ENCODE measurements around the gene NOCT.

NOCT gene

GRCh38 chr4:139048026-139048425, 32.4 kb downstream of the NOCT start (continued):
- TF ChIP-seq, protein P1, sequence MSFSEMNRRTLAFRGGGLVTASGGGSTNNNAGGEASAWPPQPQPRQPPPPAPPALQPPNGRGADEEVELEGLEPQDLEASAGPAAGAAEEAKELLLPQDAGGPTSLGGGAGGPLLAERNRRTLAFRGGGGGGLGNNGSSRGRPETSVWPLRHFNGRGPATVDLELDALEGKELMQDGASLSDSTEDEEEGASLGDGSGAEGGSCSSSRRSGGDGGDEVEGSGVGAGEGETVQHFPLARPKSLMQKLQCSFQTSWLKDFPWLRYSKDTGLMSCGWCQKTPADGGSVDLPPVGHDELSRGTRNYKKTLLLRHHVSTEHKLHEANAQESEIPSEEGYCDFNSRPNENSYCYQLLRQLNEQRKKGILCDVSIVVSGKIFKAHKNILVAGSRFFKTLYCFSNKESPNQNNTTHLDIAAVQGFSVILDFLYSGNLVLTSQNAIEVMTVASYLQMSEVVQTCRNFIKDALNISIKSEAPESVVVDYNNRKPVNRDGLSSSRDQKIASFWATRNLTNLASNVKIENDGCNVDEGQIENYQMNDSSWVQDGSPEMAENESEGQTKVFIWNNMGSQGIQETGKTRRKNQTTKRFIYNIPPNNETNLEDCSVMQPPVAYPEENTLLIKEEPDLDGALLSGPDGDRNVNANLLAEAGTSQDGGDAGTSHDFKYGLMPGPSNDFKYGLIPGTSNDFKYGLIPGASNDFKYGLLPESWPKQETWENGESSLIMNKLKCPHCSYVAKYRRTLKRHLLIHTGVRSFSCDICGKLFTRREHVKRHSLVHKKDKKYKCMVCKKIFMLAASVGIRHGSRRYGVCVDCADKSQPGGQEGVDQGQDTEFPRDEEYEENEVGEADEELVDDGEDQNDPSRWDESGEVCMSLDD (tag by site-specific recombination; IDR thresholded peaks at IDR 0.05) = no peak
- no peak for TF ChIP-seq ZBTB17 (tag by site-specific recombination; IDR thresholded peaks at IDR 0.05)
- no peak for TF ChIP-seq ZNF670 (tag by site-specific recombination; IDR thresholded peaks at IDR 0.05; ENCODE audit: low read depth)
- TF ChIP-seq PRDM4 (tag by site-specific recombination; IDR thresholded peaks at IDR 0.05) = no peak
- no peak for TF ChIP-seq RBAK (tag by site-specific recombination; IDR thresholded peaks at IDR 0.05)
- TF ChIP-seq, protein P2, sequence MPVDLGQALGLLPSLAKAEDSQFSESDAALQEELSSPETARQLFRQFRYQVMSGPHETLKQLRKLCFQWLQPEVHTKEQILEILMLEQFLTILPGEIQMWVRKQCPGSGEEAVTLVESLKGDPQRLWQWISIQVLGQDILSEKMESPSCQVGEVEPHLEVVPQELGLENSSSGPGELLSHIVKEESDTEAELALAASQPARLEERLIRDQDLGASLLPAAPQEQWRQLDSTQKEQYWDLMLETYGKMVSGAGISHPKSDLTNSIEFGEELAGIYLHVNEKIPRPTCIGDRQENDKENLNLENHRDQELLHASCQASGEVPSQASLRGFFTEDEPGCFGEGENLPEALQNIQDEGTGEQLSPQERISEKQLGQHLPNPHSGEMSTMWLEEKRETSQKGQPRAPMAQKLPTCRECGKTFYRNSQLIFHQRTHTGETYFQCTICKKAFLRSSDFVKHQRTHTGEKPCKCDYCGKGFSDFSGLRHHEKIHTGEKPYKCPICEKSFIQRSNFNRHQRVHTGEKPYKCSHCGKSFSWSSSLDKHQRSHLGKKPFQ (tag by site-specific recombination; IDR thresholded peaks at IDR 0.05) = no peak
- TF ChIP-seq ZNF701 (tag by site-specific recombination; IDR thresholded peaks at IDR 0.05) = no peak

DNA sequence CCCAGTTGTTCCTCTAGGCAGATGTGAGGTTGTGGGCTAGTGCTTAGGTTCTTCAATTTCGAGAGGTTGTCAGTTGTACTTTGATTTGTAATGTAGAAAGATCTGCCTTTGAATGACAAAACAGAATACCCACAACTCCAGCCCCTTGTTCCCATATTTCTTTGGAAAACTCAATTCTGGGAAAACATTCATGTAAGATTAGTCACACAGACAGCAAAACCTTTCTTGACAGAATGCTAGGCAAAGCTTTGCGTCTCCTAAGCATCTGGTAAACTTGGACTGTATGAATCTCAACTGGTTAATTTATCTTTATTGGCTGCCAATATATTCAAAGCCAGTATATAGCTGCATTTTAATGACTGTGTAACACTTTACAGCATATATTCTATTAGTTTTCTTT, 34.9 kb downstream of the NOCT start:
- Histone ChIP-seq H3K4me1 (ENCODE audit: control insufficient read depth, insufficient read depth, low read length) (no peaks in the 10 kb centered on the region), H3K27ac (ENCODE audit: extremely low read depth, low read depth, low read length) (no peak overlapping the region), H3K4me3 (ENCODE audit: low read depth, low read length) (no peak overlapping the region), H3K36me3 (ENCODE audit: control insufficient read depth in 2 of 2, insufficient read depth in 1 of 2, low read length in 2 of 2) (peaks cover 0 to 47% of the 10 kb centered on the region in 2 experiments; a peak in 2 of 3 replicates), H3K9me3 (ENCODE audit: control insufficient read depth, insufficient read depth, low read depth, low read length) (no peaks in the 10 kb centered on the region)
- TF ChIP-seq ZNF138 (tag by site-specific recombination; IDR thresholded peaks at IDR 0.05; ENCODE audit: borderline replicate concordance) = no peak
- TF ChIP-seq SP2 (tag by site-specific recombination; IDR thresholded peaks at IDR 0.05) = no peak
- TF ChIP-seq ZNF121 (tag by site-specific recombination; IDR thresholded peaks at IDR 0.05) = no peak
- no peak for TF ChIP-seq ZNF510 (tag by site-specific recombination; IDR thresholded peaks at IDR 0.05; ENCODE audit: insufficient replicate concordance)
- TF ChIP-seq, protein P3, sequence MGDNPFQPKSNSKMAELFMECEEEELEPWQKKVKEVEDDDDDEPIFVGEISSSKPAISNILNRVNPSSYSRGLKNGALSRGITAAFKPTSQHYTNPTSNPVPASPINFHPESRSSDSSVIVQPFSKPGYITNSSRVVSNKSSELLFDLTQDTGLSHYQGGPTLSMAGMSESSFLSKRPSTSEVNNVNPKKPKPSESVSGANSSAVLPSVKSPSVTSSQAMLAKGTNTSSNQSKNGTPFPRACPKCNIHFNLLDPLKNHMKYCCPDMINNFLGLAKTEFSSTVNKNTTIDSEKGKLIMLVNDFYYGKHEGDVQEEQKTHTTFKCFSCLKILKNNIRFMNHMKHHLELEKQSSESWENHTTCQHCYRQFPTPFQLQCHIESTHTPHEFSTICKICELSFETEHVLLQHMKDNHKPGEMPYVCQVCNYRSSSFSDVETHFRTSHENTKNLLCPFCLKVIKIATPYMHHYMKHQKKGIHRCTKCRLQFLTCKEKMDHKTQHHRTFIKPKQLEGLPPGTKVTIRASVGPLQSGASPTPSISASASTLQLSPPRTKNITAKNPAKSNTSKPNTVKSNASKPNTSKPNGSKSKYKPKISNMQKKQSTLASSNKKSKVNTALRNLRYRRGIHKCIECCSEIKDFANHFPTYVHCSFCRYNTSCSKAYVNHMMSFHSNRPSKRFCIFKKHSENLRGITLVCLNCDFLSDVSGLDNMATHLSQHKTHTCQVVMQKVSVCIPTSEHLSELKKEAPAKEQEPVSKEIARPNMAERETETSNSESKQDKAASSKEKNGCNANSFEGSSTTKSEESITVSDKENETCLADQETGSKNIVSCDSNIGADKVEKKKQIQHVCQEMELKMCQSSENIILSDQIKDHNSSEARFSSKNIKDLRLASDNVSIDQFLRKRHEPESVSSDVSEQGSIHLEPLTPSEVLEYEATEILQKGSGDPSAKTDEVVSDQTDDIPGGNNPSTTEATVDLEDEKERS (tag by site-specific recombination; IDR thresholded peaks at IDR 0.05) = no peak
- no peak for TF ChIP-seq GLIS1 (tag by site-specific recombination; IDR thresholded peaks at IDR 0.05)
- TF ChIP-seq SALL2 (tag by site-specific recombination; IDR thresholded peaks at IDR 0.05; ENCODE audit: borderline replicate concordance) = no peak
- TF ChIP-seq, protein P4, sequence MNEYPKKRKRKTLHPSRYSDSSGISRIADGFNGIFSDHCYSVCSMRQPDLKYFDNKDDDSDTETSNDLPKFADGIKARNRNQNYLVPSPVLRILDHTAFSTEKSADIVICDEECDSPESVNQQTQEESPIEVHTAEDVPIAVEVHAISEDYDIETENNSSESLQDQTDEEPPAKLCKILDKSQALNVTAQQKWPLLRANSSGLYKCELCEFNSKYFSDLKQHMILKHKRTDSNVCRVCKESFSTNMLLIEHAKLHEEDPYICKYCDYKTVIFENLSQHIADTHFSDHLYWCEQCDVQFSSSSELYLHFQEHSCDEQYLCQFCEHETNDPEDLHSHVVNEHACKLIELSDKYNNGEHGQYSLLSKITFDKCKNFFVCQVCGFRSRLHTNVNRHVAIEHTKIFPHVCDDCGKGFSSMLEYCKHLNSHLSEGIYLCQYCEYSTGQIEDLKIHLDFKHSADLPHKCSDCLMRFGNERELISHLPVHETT (tag by site-specific recombination; IDR thresholded peaks at IDR 0.05) = no peak
- no peak for TF ChIP-seq ZBTB20 (tag by site-specific recombination; IDR thresholded peaks at IDR 0.05)
- ChIA-PET CTCF (no interaction called here), POLR2A (no interaction called here)
